ENCODE results near the gene REP15. TPM values are rescaled to one million over a fixed set of nuclear protein-coding genes. Genes with fewer than 3 reads are reported as not detected.

The REP15 gene
- total RNA-seq, 4 donors from 2014 or later = 1.8 to 7.2 (median 2.0) TPM

DNA sequence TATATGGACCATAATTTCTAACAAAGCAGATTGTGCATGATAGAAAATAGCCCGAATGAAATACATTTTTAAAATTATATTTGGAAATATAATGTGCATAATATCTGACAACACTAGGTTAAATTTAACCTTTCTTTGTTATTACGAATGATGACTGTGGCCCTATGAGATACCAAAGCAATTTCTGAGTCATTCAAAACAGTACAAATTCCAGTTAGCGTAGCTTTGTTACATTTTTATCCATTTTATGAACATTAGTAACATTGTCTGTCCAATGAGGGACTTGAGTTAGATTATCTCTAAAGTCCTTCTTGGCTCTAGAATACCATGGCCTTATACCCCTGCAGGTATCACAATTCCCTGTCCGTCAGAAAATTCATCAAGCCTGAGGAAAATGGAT is 39.0 kb upstream of the REP15 start:
- Histone ChIP-seq H3K4me1 (no peaks in the 10 kb centered on the region), H3K4me3 (replicated peaks in 1 of 3) (no peak overlapping the region), H3K36me3 (peaks cover 0 to 23% of the 10 kb centered on the region in 2 donors), H3K9me3 (no peaks in the 10 kb centered on the region), H3K27me3 (no peaks in the 10 kb centered on the region), H3K27ac (no peak overlapping the region)
- 95 to 96% methylated on average over 4 of the region's 4 CpGs for WGBS, 2 donors
- no peak for DNase-seq
- no peak for TF ChIP-seq POLR2A (IDR thresholded peaks at IDR 0.05)
- TF ChIP-seq, protein P1, sequence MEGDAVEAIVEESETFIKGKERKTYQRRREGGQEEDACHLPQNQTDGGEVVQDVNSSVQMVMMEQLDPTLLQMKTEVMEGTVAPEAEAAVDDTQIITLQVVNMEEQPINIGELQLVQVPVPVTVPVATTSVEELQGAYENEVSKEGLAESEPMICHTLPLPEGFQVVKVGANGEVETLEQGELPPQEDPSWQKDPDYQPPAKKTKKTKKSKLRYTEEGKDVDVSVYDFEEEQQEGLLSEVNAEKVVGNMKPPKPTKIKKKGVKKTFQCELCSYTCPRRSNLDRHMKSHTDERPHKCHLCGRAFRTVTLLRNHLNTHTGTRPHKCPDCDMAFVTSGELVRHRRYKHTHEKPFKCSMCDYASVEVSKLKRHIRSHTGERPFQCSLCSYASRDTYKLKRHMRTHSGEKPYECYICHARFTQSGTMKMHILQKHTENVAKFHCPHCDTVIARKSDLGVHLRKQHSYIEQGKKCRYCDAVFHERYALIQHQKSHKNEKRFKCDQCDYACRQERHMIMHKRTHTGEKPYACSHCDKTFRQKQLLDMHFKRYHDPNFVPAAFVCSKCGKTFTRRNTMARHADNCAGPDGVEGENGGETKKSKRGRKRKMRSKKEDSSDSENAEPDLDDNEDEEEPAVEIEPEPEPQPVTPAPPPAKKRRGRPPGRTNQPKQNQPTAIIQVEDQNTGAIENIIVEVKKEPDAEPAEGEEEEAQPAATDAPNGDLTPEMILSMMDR (IDR thresholded peaks at IDR 0.05) = no peak
- intact Hi-C loops (cut with DNase I) = no loop called here

DNA sequence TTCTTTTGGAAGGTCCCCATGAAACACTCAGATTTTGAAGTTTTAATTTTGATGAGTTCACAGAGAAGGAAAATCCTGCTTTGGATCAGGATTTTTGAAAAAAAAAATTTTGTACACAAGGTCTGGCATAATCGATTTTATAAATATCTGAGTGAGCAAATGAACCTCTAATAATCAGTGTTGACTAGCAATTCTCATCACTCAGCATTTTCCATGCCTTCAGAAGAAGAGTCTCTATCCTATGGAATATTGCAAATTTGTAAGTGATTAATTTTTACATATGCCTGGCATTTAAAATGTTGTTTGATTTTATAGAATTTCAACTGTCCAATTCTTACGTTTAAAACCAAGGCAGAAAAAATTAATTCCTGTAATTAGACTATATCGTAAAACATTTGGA is 30.5 kb upstream of the REP15 start:
- no peak overlapping the region for H3K4me3 ChIP-seq (replicated peaks in 1 of 3)
- TF ChIP-seq POLR2A (IDR thresholded peaks at IDR 0.05) = no peak
- no peaks in the 10 kb centered on the region for H3K27me3 ChIP-seq
- H3K36me3 ChIP-seq = peaks cover 24 to 32% of the 10 kb centered on the region in 2 donors
- no peaks in the 10 kb centered on the region for H3K4me1 ChIP-seq
- intact Hi-C loops (cut with DNase I) = no loop called here
- no peak for DNase-seq
- no peak overlapping the region for H3K27ac ChIP-seq
- no peaks in the 10 kb centered on the region for H3K9me3 ChIP-seq
- 80 to 94% methylated on average over 3 of the region's 3 CpGs for WGBS, 2 donors

DNA sequence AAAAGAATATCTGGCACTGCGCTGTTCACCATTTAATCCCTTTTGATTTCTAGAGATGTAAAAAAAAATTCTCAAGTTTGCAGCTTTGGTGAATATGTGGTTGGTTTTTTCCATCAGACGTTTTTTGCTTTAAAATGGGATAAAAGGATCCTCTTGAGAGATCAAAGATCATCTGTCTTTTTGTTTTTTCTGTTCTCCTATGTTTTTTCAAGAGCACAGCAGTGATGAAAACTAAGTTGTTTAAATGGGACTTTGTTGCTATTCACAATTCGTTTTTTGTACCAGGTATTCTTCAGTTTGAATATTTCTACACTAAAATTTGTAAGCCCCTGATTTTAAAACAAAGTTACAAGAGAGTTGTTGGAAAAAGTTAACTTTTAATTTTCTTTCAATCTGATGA is 29.7 kb upstream of the REP15 start:
- no peak for DNase-seq
- Histone ChIP-seq H3K27me3 (no peaks in the 10 kb centered on the region), H3K4me3 (replicated peaks in 1 of 3) (no peak overlapping the region), H3K36me3 (peaks cover 24 to 25% of the 10 kb centered on the region in 2 donors), H3K4me1 (no peaks in the 10 kb centered on the region), H3K9me3 (no peaks in the 10 kb centered on the region), H3K27ac (no peak overlapping the region)
- intact Hi-C loops (cut with DNase I) = no loop called here
- TF ChIP-seq, protein P1 (IDR thresholded peaks at IDR 0.05) = no peak
- no peak for TF ChIP-seq POLR2A (IDR thresholded peaks at IDR 0.05)
- WGBS, 2 donors = 41 to 47% methylated on average over 3 of the region's 3 CpGs

DNA sequence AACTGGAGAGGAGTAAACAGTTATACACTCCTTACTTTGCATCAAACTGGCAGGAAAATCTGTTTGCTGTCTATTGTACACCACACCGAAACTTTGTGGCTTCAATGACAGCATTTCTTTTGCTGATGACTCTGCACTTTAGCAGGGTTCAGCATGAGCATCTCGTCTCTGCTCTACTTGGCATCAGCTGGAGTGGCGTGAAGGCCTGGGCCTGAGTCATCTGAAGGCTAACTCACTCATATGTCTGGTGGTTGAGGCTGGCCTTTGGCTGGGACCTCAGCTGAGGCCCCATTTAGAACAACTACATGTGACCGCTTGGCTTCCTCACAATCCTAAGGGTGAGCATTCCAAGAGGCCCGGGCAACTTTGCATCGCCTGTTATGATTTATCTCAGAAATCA is 28.7 kb upstream of the REP15 start:
- Histone ChIP-seq H3K36me3 (peaks cover 24 to 25% of the 10 kb centered on the region in 2 donors), H3K27me3 (no peaks in the 10 kb centered on the region), H3K27ac (no peak overlapping the region), H3K9me3 (no peaks in the 10 kb centered on the region), H3K4me3 (replicated peaks in 1 of 3) (no peak overlapping the region), H3K4me1 (no peaks in the 10 kb centered on the region)
- DNase-seq = no peak
- intact Hi-C loops (cut with DNase I) = no loop called here
- 85 to 91% methylated on average over 6 of the region's 6 CpGs for WGBS, 2 donors
- TF ChIP-seq, protein P1 (IDR thresholded peaks at IDR 0.05) = no peak
- no peak for TF ChIP-seq POLR2A (IDR thresholded peaks at IDR 0.05)

DNA sequence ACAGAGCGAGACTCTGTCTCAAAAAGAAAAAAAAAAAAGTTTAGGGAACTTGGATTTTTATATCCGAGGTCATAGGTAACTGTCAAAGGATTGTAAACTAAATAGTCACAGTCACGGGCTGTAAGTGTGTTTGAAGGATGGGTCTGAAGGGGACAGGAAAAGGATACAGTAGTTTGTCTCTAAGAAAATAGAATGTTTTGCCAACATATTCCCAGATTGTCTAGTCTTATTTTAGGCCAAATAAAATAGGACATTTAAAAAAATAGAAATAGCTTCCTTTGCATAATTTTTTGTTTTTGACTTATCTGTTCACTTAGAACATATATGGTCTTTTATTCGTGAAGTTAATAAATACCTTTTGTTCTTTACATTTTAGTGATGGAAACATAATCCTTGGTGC is 24.2 kb upstream of the REP15 start:
- H3K36me3 ChIP-seq = peaks cover 19 to 22% of the 10 kb centered on the region in 2 donors
- TF ChIP-seq, protein P1 (IDR thresholded peaks at IDR 0.05) = no peak
- no peak for TF ChIP-seq POLR2A (IDR thresholded peaks at IDR 0.05)
- no peaks in the 10 kb centered on the region for H3K27me3 ChIP-seq
- no peaks in the 10 kb centered on the region for H3K9me3 ChIP-seq
- H3K4me3 ChIP-seq (replicated peaks in 1 of 3) = no peak overlapping the region
- 69 to 71% methylated on average over 4 of the region's 4 CpGs for WGBS, 2 donors
- H3K4me1 ChIP-seq = no peaks in the 10 kb centered on the region
- DNase-seq = no peak
- intact Hi-C loops (cut with DNase I) = no loop called here
- H3K27ac ChIP-seq = no peak overlapping the region

DNA sequence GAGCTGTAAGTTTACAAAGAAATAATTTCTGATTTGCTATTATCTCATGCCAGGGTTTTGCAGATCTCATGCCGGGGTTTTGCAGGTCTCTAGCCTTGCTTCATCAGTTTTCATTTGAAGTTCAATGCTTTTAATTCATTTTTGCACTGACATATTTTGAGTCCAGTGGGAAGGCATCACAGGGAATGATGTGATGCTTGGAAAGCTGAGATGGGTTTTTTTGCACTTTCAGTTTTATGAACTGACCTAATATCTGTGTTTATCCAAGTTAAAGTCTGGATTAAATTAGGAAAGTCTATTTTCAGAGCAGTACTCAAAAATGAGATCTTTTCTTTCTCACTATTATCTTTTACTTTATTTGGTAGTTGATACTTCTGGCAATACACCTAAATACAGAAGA is 23.6 kb upstream of the REP15 start:
- DNase-seq = no peak
- Histone ChIP-seq H3K27me3 (no peaks in the 10 kb centered on the region), H3K36me3 (peaks cover 21% of the 10 kb centered on the region in 2 donors), H3K27ac (no peak overlapping the region), H3K4me1 (no peaks in the 10 kb centered on the region), H3K4me3 (replicated peaks in 1 of 3) (no peak overlapping the region), H3K9me3 (no peaks in the 10 kb centered on the region)
- intact Hi-C loops (cut with DNase I) = no loop called here
- 57 to 69% methylated on average over 1 of the region's 1 CpG for WGBS, 2 donors
- TF ChIP-seq, protein P1 (IDR thresholded peaks at IDR 0.05) = no peak
- no peak for TF ChIP-seq POLR2A (IDR thresholded peaks at IDR 0.05)
